Measurements from ENCODE around the gene CCDC51.

- TF ChIP-seq CTCF (IDR thresholded peaks at IDR 0.05) (no peak), EZH2 (IDR thresholded peaks at IDR 0.05; ENCODE audit: borderline replicate concordance, insufficient read depth, low read depth, low read length, poor library complexity, severe bottlenecking) (no peak)
Observed at GRCh38 chr3:48402281-48402732, 37.6 kb downstream of the CCDC51 start.

Measured in B cell (primary cell).